Endodermal cell (in vitro differentiated cells): ENCODE measurements around the gene SPRING1. TPM values are rescaled to one million over a fixed set of nuclear protein-coding genes. Genes with fewer than 3 reads are reported as not detected.

Source experiments
- DNase-seq: peaks from one replicate; pipeline ENCODE4 v3.0.0-alpha.2; 2017
- H3K27ac ChIP-seq: 2 replicates; pipeline ENCODE4 v1.5.1; 2013; ENCODE audit warnings: mild to moderate bottlenecking, low read depth, low read length, moderate library complexity
- H3K27me3 ChIP-seq: 2 replicates; pipeline ENCODE4 v1.6.1; 2013; ENCODE audit warnings: mild to moderate bottlenecking, low read length, moderate library complexity; ENCODE audit not compliant: insufficient read depth, control insufficient read depth, poor library complexity, severe bottlenecking
- H3K36me3 ChIP-seq: 2 replicates; pipeline ENCODE4 v1.7.0; 2013; ENCODE audit warnings: mild to moderate bottlenecking, low read length, moderate library complexity; ENCODE audit not compliant: control insufficient read depth, insufficient read depth
- H3K4me1 ChIP-seq: one replicate; pipeline ENCODE4 v1.7.0; 2013; ENCODE audit warnings: low read length; ENCODE audit not compliant: control insufficient read depth, insufficient read depth
- H3K4me3 ChIP-seq: 2 replicates; pipeline ENCODE4 v1.5.1; 2013; ENCODE audit warnings: mild to moderate bottlenecking, low read length, moderate library complexity
- H3K9ac ChIP-seq: 2 replicates; pipeline ENCODE4 v1.6.1; 2013; ENCODE audit warnings: mild to moderate bottlenecking, low read length, moderate library complexity; ENCODE audit not compliant: poor library complexity, severe bottlenecking; ENCODE audit errors: extremely low read depth
- H3K9me3 ChIP-seq: 2 replicates; pipeline ENCODE4 v1.6.1; 2013; ENCODE audit warnings: mild to moderate bottlenecking, low read length, moderate library complexity; ENCODE audit not compliant: control insufficient read depth
- H3K27ac Mint-ChIP-seq: 2 replicates; pipeline ENCODE4 v1.8.0; 2020; ENCODE audit warnings: mixed read lengths
- H3K27me3 Mint-ChIP-seq: 2 replicates; pipeline ENCODE4 v1.8.0; 2021; ENCODE audit warnings: mild to moderate bottlenecking, mixed read lengths; ENCODE audit not compliant: insufficient read depth
- H3K36me3 Mint-ChIP-seq: 2 replicates; pipeline ENCODE4 v1.8.0; 2020; ENCODE audit warnings: low read depth, mixed read lengths
- H3K4me1 Mint-ChIP-seq: 2 replicates; pipeline ENCODE4 v1.8.0; 2020; ENCODE audit warnings: mixed read lengths
- H3K4me3 Mint-ChIP-seq: 2 replicates; pipeline ENCODE4 v1.8.0; 2020; ENCODE audit warnings: mild to moderate bottlenecking, moderate library complexity, mixed read lengths
- H3K9me3 Mint-ChIP-seq: 2 replicates; pipeline ENCODE4 v1.8.0; 2020; ENCODE audit warnings: mild to moderate bottlenecking, mixed read lengths
- WGBS, 2 experiments: methylation state at CpG; one replicate each; pipeline versions ENCODE4 v1.1.5 to v1.1.7; 2013; ENCODE audit warnings: missing lambda C conversion rate in 2 of 2, mixed read lengths in 1 of 2; ENCODE audit not compliant: insufficient coverage in 1 of 2, insufficient read length in 1 of 2; 5-methylcytosine and 5-hydroxymethylcytosine counted together
- total RNA-seq, 2 donors: library from RNA; stranded (reverse); fragmentation: NEBNext Ultra II Directional in 1 of 2; extraction: Animal tissue kit (Norgen Biotek cat#: 25700) in 1 of 2; gene quantifications; 2 replicates in 1 of 2; 3 replicates in 1 of 2; pipeline ENCODE4 v1.2.1, GENCODE V29; 2021
- TF ChIP-seq, protein P1 (sequence below): fragments of 200-600 bp; sonication (generic); conservative IDR thresholded peaks from 2 replicates; pipeline ENCODE4 v1.5.0; 2021; ENCODE audit warnings: antibody characterized with exemption, mild to moderate bottlenecking

Gene SPRING1
- total RNA-seq, 2 donors from 2014 or later = 81.7 to 108 TPM

DNA sequence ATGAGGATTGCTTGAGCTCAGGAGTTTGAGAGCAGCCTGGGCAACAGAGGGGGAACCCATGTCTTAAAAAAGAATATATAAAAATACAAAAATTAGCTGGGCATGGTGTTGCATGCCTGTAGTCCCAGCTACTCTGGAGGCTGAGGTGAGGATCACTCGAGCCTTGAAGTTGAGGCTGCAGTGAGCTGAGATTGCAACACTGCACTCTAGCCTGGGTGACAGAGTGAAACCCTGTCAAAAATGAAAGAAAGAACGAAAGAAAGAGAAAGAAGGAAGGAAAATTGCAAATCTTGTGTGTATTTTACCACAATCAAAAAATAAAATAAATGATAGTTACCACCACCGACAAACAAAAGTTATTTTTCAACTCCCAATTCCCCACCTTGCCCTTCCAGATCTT lies 45.3 kb downstream of the SPRING1 start:
- TF ChIP-seq, protein P1, sequence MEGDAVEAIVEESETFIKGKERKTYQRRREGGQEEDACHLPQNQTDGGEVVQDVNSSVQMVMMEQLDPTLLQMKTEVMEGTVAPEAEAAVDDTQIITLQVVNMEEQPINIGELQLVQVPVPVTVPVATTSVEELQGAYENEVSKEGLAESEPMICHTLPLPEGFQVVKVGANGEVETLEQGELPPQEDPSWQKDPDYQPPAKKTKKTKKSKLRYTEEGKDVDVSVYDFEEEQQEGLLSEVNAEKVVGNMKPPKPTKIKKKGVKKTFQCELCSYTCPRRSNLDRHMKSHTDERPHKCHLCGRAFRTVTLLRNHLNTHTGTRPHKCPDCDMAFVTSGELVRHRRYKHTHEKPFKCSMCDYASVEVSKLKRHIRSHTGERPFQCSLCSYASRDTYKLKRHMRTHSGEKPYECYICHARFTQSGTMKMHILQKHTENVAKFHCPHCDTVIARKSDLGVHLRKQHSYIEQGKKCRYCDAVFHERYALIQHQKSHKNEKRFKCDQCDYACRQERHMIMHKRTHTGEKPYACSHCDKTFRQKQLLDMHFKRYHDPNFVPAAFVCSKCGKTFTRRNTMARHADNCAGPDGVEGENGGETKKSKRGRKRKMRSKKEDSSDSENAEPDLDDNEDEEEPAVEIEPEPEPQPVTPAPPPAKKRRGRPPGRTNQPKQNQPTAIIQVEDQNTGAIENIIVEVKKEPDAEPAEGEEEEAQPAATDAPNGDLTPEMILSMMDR = no peak
- peaks cover 12% of the 10 kb centered on the region for H3K27me3 ChIP-seq
- peaks cover 38% of the 10 kb centered on the region for H3K4me1 Mint-ChIP-seq
- H3K4me3 ChIP-seq = no peak overlapping the region
- H3K9me3 ChIP-seq = no peaks in the 10 kb centered on the region
- 94 to 100% methylated on average over 1 of the region's 3 CpGs for WGBS, 2 experiments
- no peak overlapping the region for H3K4me3 Mint-ChIP-seq
- no peaks in the 10 kb centered on the region for H3K36me3 ChIP-seq
- DNase-seq = no peak
- no peak overlapping the region for H3K27ac Mint-ChIP-seq
- peaks cover 2% of the 10 kb centered on the region for H3K27me3 Mint-ChIP-seq
- no peaks in the 10 kb centered on the region for H3K36me3 Mint-ChIP-seq
- H3K9me3 Mint-ChIP-seq = no peaks in the 10 kb centered on the region
- no peak overlapping the region for H3K27ac ChIP-seq
- peaks cover 2% of the 10 kb centered on the region for H3K4me1 ChIP-seq
- no peak overlapping the region for H3K9ac ChIP-seq

DNA sequence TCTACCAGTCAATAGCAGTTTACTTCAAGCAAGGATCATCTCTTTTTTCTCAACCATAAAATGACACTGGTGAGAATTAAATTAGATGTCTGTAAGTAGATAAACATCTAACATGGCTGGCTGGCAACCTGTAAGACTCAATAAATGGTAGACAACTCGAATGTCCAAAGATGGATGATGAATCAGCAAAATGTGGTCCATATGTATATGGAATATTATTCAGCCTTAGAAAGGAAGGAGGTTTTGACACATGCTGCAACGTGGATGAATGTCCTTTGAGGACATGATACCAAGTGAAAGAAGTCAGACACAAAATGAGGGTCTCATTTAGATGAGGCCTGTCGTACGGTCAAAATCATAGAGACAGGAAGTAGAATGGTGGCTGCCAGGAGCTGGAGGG lies 46.2 kb downstream of the SPRING1 start:
- Histone ChIP-seq H3K9ac (no peak overlapping the region), H3K9me3 (no peaks in the 10 kb centered on the region), H3K27ac (no peak overlapping the region), H3K4me1 (no peaks in the 10 kb centered on the region), H3K27me3 (peaks cover 12% of the 10 kb centered on the region), H3K36me3 (no peaks in the 10 kb centered on the region), H3K4me3 (no peak overlapping the region)
- Mint-ChIP-seq H3K27me3 (peaks cover 2% of the 10 kb centered on the region), H3K27ac (no peak overlapping the region), H3K4me1 (peaks cover 35% of the 10 kb centered on the region), H3K9me3 (peaks cover 2% of the 10 kb centered on the region), H3K36me3 (no peaks in the 10 kb centered on the region), H3K4me3 (no peak overlapping the region)
- DNase-seq = no peak
- TF ChIP-seq, protein P1 = no peak
- WGBS, 2 experiments = 91 to 98% methylated on average over 4 of the region's 4 CpGs

DNA sequence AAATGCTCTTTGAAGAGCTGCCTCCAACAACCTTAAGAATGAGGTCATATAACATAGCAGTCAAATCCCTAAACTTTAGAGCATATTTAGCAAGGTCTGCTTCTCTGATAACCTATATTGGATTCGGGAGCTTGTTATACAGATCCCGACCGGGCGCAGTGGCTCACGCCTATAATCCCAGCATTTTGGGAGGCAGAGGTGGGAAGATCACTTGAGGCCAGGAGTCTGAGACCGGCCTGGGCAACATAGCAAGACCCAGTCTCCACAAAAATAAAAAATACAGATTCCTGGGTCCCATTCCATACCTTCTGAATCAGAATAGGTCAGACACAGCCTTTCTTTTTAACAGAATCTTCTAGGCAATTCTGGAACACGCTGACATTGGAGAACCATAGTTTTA lies 46.7 kb downstream of the SPRING1 start:
- 84 to 94% methylated on average over 5 to 7 of the region's 7 CpGs for WGBS, 2 experiments
- no peak overlapping the region for H3K9ac ChIP-seq

More for the DNA sequence above, 46.7 kb downstream of the SPRING1 start:
- TF ChIP-seq, protein P1 = no peak
- Histone ChIP-seq H3K27me3 (peaks cover 12% of the 10 kb centered on the region), H3K4me3 (no peak overlapping the region), H3K4me1 (no peaks in the 10 kb centered on the region), H3K27ac (no peak overlapping the region), H3K9me3 (no peaks in the 10 kb centered on the region), H3K36me3 (no peaks in the 10 kb centered on the region)
- H3K9me3 Mint-ChIP-seq = peaks cover 2% of the 10 kb centered on the region
- H3K27ac Mint-ChIP-seq = no peak overlapping the region
- H3K36me3 Mint-ChIP-seq = no peaks in the 10 kb centered on the region
- DNase-seq = no peak
- peaks cover 31% of the 10 kb centered on the region for H3K4me1 Mint-ChIP-seq
- peaks cover 2% of the 10 kb centered on the region for H3K27me3 Mint-ChIP-seq
- H3K4me3 Mint-ChIP-seq = no peak overlapping the region
